RWPE1 (cell line): ENCODE data around the gene IFITM1.
"Not testable (repeated sequence)": the region's sequence is repeated elsewhere in the genome, so short reads cannot be mapped to it uniquely, and the experiment has no call there.

ENCODE experiments used
- CTCF ChIA-PET: fragments of 350-600 bp; sonication (Branson Sonifier 250); formaldehyde crosslinking; extraction: SDS; loops from one replicate; lab custom pipeline; 2021; lab: Yijun Ruan, JAX
- POLR2A ChIA-PET: fragments of 400-600 bp; formaldehyde crosslinking; extraction: SDS; loops from one replicate; lab custom pipeline; 2020; ENCODE audit warnings: antibody characterized with exemption; ENCODE audit not compliant: low non-redundant PET; lab: Yijun Ruan, JAX
- DNase-seq: peaks from one replicate; pipeline ENCODE4 v3.0.0; 2012; ENCODE audit warnings: low spot score
- H3K27ac ChIP-seq: fragments of 450-650 bp; 2 replicates; pipeline ENCODE4 v1.5.1; 2017
- TF ChIP-seq, protein P1 (sequence below): fragments of 450-650 bp; conservative IDR thresholded peaks from 2 replicates; pipeline ENCODE4 v1.5.1; 2017; ENCODE audit warnings: low read depth, mild to moderate bottlenecking

Gene IFITM1

DNA sequence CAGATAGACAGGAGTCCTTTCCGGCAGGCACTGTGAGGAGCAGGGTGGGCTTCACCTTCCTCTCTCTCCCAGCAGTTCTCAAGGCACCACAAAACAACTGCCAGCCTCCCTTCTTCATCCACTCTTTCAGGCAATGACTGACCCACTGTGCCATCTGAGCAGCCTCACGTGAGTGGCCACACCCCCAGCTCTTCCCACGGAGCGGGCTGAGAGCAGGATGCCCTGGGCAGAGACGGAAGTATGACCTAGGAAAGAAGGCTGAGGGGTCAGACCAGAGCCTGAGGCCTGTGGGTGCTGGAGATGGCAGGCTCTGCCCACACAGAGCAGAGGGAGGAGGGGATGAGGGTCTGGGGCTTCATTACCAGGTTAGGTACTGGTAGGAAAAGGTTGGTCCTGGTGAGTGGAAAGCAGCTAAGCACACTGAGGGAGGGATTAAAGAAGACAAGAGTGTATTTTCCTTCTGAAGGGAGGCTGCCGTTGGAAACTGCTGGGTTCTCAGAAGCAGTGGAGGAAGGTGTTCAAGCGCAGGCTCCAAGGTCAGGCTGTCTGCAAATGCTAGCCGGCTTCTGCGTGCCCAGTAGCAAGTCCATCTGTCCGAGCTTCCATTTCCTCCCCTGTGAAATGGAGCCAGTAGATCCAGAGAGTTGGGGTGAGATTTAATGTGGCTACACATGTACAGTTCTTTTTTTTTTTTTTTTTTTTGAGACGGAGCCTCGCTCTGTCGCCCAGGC is 31.0 kb upstream of the IFITM1 start:
- no peak for DNase-seq
- H3K27ac ChIP-seq = no peak overlapping the region
- ChIA-PET CTCF (interaction anchor here (0.6 to 1.2 kb wide), 3 partner anchors 18 to 57 kb away, joined by 3 to 4 read pairs (median 3); no protein-coding TSS in a partner anchor), POLR2A (interaction anchor here (0.7 kb wide), 1 partner anchor 75 kb away, joined by 4 read pairs; the partner anchor contains the start of genes BET1L and RIC8A)
- TF ChIP-seq, protein P1, sequence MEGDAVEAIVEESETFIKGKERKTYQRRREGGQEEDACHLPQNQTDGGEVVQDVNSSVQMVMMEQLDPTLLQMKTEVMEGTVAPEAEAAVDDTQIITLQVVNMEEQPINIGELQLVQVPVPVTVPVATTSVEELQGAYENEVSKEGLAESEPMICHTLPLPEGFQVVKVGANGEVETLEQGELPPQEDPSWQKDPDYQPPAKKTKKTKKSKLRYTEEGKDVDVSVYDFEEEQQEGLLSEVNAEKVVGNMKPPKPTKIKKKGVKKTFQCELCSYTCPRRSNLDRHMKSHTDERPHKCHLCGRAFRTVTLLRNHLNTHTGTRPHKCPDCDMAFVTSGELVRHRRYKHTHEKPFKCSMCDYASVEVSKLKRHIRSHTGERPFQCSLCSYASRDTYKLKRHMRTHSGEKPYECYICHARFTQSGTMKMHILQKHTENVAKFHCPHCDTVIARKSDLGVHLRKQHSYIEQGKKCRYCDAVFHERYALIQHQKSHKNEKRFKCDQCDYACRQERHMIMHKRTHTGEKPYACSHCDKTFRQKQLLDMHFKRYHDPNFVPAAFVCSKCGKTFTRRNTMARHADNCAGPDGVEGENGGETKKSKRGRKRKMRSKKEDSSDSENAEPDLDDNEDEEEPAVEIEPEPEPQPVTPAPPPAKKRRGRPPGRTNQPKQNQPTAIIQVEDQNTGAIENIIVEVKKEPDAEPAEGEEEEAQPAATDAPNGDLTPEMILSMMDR = no peak

DNA sequence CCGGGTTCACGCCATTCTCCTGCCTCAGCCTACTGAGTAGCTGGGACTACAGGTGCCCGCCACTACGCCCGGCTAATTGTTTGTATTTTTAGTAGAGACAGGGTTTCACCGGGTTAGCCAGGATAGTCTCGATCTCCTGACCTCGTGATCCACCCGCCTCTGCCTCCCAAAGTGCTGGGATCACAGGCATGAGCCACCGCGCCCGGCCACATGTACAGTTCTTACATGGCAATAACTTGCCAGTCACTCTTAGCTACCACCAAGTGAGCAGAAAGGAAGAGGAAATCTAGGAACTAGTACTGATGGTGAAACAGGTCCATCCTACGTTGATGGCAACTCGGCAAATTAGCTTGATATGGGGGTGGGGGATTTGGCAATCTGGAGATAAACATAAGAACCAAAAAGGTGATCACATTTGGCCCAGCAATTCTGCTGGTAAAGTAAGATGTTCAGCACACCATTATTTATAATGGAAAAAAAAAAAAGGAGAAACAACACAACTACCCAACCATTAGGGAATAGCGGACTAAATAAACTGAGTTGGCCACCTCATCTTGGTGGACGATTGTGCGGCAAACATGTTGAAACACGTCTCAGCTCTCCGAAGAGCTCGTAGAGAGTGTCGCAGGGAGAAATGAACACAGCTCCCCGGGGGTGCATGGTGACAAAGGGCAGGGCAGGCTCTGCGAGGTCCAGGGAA is 30.3 kb upstream of the IFITM1 start:
- CTCF ChIA-PET = interaction anchor here (0.7 kb wide), 1 partner anchor 22 kb away, joined by 3 read pairs; no protein-coding TSS in a partner anchor

DNA sequence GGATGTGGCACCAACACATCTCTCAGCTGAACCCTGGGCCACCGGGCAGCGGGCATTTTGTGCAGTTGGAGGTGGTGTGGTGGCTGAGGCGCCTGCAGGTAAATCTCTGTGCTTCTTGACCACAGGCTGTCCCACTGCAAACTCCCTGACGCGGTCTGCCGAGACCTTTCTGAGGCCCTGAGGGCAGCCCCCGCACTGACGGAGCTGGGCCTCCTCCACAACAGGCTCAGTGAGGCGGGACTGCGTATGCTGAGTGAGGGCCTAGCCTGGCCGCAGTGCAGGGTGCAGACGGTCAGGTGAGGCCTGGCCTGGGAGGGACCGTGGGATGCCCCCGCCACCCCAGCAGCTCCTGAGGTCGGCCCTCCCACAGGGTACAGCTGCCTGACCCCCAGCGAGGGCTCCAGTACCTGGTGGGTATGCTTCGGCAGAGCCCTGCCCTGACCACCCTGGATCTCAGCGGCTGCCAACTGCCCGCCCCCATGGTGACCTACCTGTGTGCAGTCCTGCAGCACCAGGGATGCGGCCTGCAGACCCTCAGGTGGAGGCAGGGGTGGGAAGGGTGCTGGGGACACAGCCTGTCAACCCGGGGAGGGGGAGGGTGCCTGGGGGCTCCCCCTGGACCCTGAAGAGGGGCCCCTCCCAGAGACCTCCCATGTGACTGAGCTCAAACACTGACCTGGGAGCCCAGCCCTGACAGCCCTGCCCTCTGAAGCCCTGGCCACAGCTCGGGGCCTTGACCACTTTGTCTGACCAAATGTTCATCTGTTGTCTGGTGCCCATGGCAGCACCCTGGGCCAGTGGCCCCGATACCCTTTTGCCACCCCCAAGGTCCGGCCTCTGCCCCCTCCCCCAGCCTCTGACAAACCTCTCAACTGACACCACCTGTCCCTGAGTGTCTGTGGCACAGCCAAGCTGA is 29.5 kb upstream of the IFITM1 start:
- no peak overlapping the region for H3K27ac ChIP-seq
- ChIA-PET CTCF (interaction anchor here (0.7 kb wide), 1 partner anchor 34 kb away, joined by 3 read pairs; no protein-coding TSS in a partner anchor), POLR2A (no interaction called here)
- TF ChIP-seq, protein P1 = no peak
- DNase-seq = no peak

More for the DNA sequence above, 30.3 kb upstream of the IFITM1 start:
- H3K27ac ChIP-seq = no peak overlapping the region
- no peak for DNase-seq
- POLR2A ChIA-PET = no interaction called here
- TF ChIP-seq, protein P1 = no peak

DNA sequence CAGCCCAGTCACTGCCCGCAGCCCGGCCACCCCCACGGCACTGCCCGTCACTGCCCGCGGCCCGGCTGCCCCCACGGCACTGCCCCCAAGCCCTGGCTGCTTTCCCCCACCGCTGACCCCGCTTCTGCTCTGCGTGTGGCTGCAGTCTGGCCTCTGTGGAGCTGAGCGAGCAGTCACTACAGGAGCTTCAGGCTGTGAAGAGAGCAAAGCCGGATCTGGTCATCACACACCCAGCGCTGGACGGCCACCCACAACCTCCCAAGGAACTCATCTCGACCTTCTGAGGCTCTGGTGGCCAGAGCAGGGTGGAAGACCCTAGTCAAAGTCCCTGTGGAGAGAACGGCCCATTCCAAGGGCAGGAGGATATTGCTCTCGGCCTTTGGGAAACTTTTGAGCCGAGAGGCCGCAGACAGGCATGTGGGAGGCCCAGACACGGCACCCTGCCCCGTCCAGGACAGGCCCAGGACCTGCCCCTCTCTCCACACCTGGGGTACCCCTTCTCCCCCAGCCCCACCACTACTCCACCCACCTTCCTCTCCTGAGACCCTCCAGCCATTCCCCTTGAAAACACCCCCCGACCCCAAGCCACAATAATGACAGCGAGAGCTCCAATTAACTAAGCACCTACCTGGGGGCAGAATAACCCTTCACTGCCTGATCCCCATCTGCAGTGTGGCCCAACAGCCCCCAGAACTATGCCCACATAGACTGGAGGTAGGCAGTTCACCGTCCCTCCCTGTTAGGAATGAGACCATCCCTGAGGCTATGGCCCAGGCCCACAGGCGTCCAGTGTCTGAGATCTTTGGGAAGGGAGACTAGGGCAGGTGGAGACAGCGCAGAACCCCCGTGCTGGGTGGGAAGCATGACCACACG is 28.6 kb upstream of the IFITM1 start:
- TF ChIP-seq, protein P1 = no peak
- no peak overlapping the region for H3K27ac ChIP-seq
- no peak for DNase-seq
- CTCF ChIA-PET = interaction anchor here (0.7 to 1.0 kb wide), 2 partner anchors 18 to 35 kb away, joined by 3 read pairs; no protein-coding TSS in a partner anchor
- POLR2A ChIA-PET = no interaction called here

DNA sequence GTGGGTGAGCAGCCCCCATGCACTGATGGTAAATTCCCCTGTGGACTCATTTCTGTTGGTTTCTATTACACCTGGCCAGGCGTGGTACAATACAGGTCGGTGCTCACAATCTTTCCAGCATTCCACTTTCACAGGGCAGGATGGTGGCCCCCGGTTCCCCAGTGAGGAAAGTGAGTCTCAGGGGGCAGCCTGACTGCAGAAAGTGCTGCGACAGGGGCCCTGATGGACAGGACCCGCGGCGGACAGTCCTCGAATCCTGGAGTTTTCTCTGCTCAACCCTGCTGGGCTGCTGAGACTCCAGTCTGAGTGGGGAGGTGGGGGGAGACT is 28.0 kb upstream of the IFITM1 start:
- CTCF ChIA-PET = interaction anchor here (1.0 kb wide), 1 partner anchor 18 kb away, joined by 3 read pairs; no protein-coding TSS in a partner anchor
- DNase-seq = no peak
- no peak overlapping the region for H3K27ac ChIP-seq
- POLR2A ChIA-PET = no interaction called here
- TF ChIP-seq, protein P1 = no peak

DNA sequence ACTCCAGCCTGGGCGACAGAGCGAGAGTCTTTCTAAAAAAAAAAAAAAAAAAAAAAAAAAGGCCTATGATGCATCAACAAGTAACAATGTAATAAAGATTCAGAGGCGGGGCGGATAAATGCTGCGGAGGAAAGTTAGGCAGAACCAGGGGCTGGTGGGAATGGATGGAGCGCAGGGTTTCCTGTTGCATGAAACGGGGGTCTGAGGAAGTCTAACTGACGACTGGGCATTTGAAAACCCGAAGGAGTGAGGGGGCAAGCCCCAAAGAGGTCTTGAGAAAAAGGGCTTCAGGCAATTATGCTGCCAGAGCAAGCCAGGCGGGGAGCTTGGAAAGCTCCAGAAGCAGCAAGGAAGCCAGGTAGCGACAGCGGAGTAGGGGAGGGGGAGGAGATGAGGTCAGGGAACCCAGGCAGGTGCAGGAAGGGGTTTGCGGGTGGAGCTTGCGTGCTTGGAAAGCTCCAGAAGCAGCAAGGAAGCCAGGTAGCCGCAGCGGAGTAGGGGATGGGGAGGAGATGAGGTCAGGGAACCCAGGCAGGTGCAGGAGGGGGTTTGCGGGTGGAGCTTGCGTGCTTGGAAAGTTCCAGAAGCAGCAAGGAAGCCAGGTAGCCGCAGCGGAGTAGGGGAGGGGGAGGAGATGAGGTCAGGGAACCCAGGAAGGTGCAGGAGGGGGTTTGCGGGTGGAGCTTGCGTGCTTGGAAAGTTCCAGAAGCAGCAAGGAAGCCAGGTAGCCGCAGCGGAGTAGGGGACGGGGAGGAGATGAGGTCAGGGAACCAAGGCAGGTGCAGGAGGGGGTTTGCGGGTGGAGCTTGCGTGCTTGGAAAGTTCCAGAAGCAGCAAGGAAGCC is 26.6 kb upstream of the IFITM1 start:
- POLR2A ChIA-PET, H3K27ac ChIP-seq, DNase-seq: not testable (repeated sequence)
- CTCF ChIA-PET = interaction anchor here (0.6 kb wide), 1 partner anchor 9 kb away, joined by 3 read pairs; the partner anchor contains the start of gene NLRP6
